H9 (cell line): Measurements from ENCODE around the gene MYL9. TPM values are rescaled to one million over a fixed set of nuclear protein-coding genes. Genes with fewer than 3 reads are reported as not detected.

Experiments
- DNase-seq: peaks from one replicate; pipeline ENCODE4 v3.0.0-alpha.2; 2017
- H2AFZ ChIP-seq: one replicate; pipeline ENCODE4 v1.6.1; 2013; ENCODE audit warnings: mild to moderate bottlenecking, low read length, control low read depth, moderate library complexity
- H2AK5ac ChIP-seq: 2 replicates; pipeline ENCODE4 v1.6.1; 2013; ENCODE audit warnings: low read length, control low read depth, mixed read lengths; ENCODE audit not compliant: insufficient read length
- H2BK120ac ChIP-seq: one replicate; pipeline ENCODE4 v1.6.1; 2013; ENCODE audit warnings: low read depth, mild to moderate bottlenecking, low read length, control low read depth, inconsistent platforms; ENCODE audit not compliant: poor library complexity, severe bottlenecking
- H2BK12ac ChIP-seq: 2 replicates; pipeline ENCODE4 v1.6.1; 2013; ENCODE audit warnings: low read length, control low read depth, mixed read lengths, low read depth; ENCODE audit not compliant: insufficient read length
- H2BK15ac ChIP-seq: 2 replicates; pipeline ENCODE4 v1.6.1; 2013; ENCODE audit warnings: low read depth, low read length, control low read depth
- H2BK20ac ChIP-seq: one replicate; pipeline ENCODE4 v1.6.1; 2013; ENCODE audit warnings: low read depth, mild to moderate bottlenecking, low read length, control low read depth, inconsistent platforms; ENCODE audit not compliant: poor library complexity, severe bottlenecking
- H2BK5ac ChIP-seq: 2 replicates; pipeline ENCODE4 v1.6.1; 2013; ENCODE audit warnings: low read length, control low read depth, mixed read lengths; ENCODE audit not compliant: insufficient read length
- H3K14ac ChIP-seq: 2 replicates; pipeline ENCODE4 v1.6.1; 2013; ENCODE audit warnings: low read length, control low read depth; ENCODE audit not compliant: insufficient read depth
- H3K18ac ChIP-seq: 2 replicates; pipeline ENCODE4 v1.6.1; 2013; ENCODE audit warnings: low read depth, mild to moderate bottlenecking, mixed read lengths, low read length, control low read depth; ENCODE audit not compliant: insufficient read length
- H3K23ac ChIP-seq: 2 replicates; pipeline ENCODE4 v1.6.1; 2013; ENCODE audit warnings: low read length, control low read depth, mixed read lengths, low read depth; ENCODE audit not compliant: insufficient read length
- H3K23me2 ChIP-seq: 2 replicates; pipeline ENCODE4 v1.6.1; 2013; ENCODE audit warnings: low read depth, mild to moderate bottlenecking, mixed read lengths, low read length, control low read depth; ENCODE audit not compliant: insufficient read length, poor library complexity, severe bottlenecking
- H3K27ac ChIP-seq: 2 replicates; pipeline ENCODE4 v1.5.1; 2013; ENCODE audit warnings: low read length, control low read depth, mixed read lengths, low read depth; ENCODE audit not compliant: insufficient read length
- H3K27me3 ChIP-seq: 2 replicates; pipeline ENCODE4 v1.6.1; 2013; ENCODE audit warnings: low read length, control low read depth, inconsistent platforms; ENCODE audit not compliant: insufficient read depth
- H3K4ac ChIP-seq: 2 replicates; pipeline ENCODE4 v1.6.1; 2013; ENCODE audit warnings: low read depth, mild to moderate bottlenecking, control low read depth, inconsistent platforms, low read length, moderate library complexity
- H3K4me1 ChIP-seq: 2 replicates; pipeline ENCODE4 v1.6.1; 2013; ENCODE audit warnings: low read length, control low read depth, inconsistent platforms; ENCODE audit not compliant: insufficient read depth
- H3K4me2 ChIP-seq: 2 replicates; pipeline ENCODE4 v1.6.1; 2013; ENCODE audit warnings: low read length, control low read depth, mixed read lengths; ENCODE audit not compliant: insufficient read length, insufficient read depth
- H3K56ac ChIP-seq: 2 replicates; pipeline ENCODE4 v1.6.1; 2013; ENCODE audit warnings: low read depth, mild to moderate bottlenecking, mixed read lengths, low read length, control low read depth; ENCODE audit not compliant: insufficient read length
- H3K79me1 ChIP-seq: 2 replicates; pipeline ENCODE4 v1.6.1; 2013; ENCODE audit warnings: low read depth, mild to moderate bottlenecking, moderate library complexity, low read length, control low read depth, inconsistent platforms; ENCODE audit not compliant: insufficient read depth, poor library complexity, severe bottlenecking
- H3K79me2 ChIP-seq: 2 replicates; pipeline ENCODE4 v1.6.1; 2013; ENCODE audit warnings: low read length, control low read depth, inconsistent platforms; ENCODE audit not compliant: insufficient read depth
- H3K9ac ChIP-seq: 2 replicates; pipeline ENCODE4 v1.6.1; 2013; ENCODE audit warnings: low read length, control low read depth, mixed read lengths; ENCODE audit not compliant: insufficient read length; ENCODE audit errors: extremely low read depth
- H3K9me3 ChIP-seq: one replicate; pipeline ENCODE4 v1.6.1; 2013; ENCODE audit warnings: low read depth, low read length, inconsistent platforms; ENCODE audit not compliant: control insufficient read depth
- H3T11ph ChIP-seq: one replicate; pipeline ENCODE4 v1.6.1; 2013; ENCODE audit warnings: mild to moderate bottlenecking, low read length, control low read depth, inconsistent platforms
- H4K20me1 ChIP-seq: one replicate; pipeline ENCODE4 v1.6.1; 2013; ENCODE audit not compliant: control insufficient read depth, insufficient read length, insufficient read depth
- H4K5ac ChIP-seq: 2 replicates; pipeline ENCODE4 v1.6.1; 2013; ENCODE audit warnings: low read depth, mild to moderate bottlenecking, mixed read lengths, low read length, control low read depth; ENCODE audit not compliant: insufficient read length
- H4K8ac ChIP-seq: replicated peaks from 2 replicates; pipeline ENCODE4 v1.6.1; 2013; ENCODE audit warnings: low read length, control low read depth, mixed read lengths, low read depth; ENCODE audit not compliant: insufficient read length
- H4K91ac ChIP-seq: 2 replicates; pipeline ENCODE4 v1.6.1; 2013; ENCODE audit warnings: low read depth, mild to moderate bottlenecking, moderate library complexity, mixed read lengths, low read length, control low read depth; ENCODE audit not compliant: insufficient read length
- H3K27ac Mint-ChIP-seq, 3 experiments: 2 replicates in 2 of 3; 3 replicates in 1 of 3; pipeline ENCODE4 v1.8.0; 2020 to 2021; ENCODE audit warnings: mixed read lengths in 3 of 3, mild to moderate bottlenecking in 1 of 3, moderate library complexity in 1 of 3
- H3K27me3 Mint-ChIP-seq: 2 replicates; pipeline ENCODE4 v1.8.0; 2021; ENCODE audit warnings: low read depth, mild to moderate bottlenecking, moderate library complexity, mixed read lengths
- H3K36me3 Mint-ChIP-seq, 3 experiments: 2 replicates in 2 of 3; 3 replicates in 1 of 3; pipeline ENCODE4 v1.8.0; 2020 to 2021; ENCODE audit warnings: low read depth in 3 of 3, mixed read lengths in 3 of 3; ENCODE audit not compliant: insufficient read depth in 1 of 3
- H3K4me1 Mint-ChIP-seq, 2 experiments: 2 replicates each; pipeline ENCODE4 v1.8.0; 2020; ENCODE audit warnings: mixed read lengths in 2 of 2
- H3K4me3 Mint-ChIP-seq, 2 experiments: 2 replicates in 1 of 2; 3 replicates in 1 of 2; pipeline ENCODE4 v1.8.0; 2020 to 2021; ENCODE audit warnings: mild to moderate bottlenecking in 2 of 2, mixed read lengths in 2 of 2, moderate library complexity in 1 of 2
- H3K9me3 Mint-ChIP-seq, 2 experiments: 2 replicates in 1 of 2; 3 replicates in 1 of 2; pipeline ENCODE4 v1.8.0; 2020; ENCODE audit warnings: mild to moderate bottlenecking in 2 of 2, mixed read lengths in 2 of 2, moderate library complexity in 1 of 2
- CTCF ChIP-seq: fragments of 200-600 bp; sonication (generic); conservative IDR thresholded peaks from 3 replicates; pipeline ENCODE4 v1.8.0; 2021; ENCODE audit warnings: antibody characterized with exemption, mild to moderate bottlenecking
- WGBS: extraction: QIAGEN DNeasy Blood & Tissue Kit; methylation state at CpG from one replicate; pipeline ENCODE4 v1.1.7; 2013; ENCODE audit warnings: missing lambda C conversion rate, low lambda C conversion rate, mixed read lengths; ENCODE audit not compliant: insufficient read length; ENCODE audit errors: extremely low coverage; 5-methylcytosine and 5-hydroxymethylcytosine counted together
- total RNA-seq: library from RNA; stranded (reverse); gene quantifications from 2 replicates; pipeline ENCODE4 v1.2.1, GENCODE V29; 2021

MYL9 gene
- total RNA-seq, 1 experiment from 2014 or later: 218 TPM

DNA sequence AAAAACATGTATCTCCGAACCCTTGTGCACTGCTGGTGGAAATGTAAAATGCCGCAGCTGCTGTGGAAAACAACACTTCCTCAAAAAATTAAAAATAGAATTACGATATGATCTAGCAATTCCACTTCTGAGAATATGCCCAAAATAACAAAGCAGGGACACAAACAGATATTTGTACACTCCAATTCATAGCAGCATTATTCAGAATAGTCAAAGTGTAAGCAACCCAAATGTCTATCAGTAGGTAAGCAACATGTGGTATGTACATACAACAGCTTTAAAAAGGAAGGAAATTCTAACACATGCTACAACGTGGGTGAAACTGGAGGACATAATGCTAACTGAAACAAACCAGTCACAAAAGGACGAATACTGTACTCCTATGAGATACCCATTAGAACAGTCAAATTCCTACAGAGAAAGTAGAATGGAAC lies 58.6 kb downstream of the MYL9 start:
- H3K4me2 ChIP-seq: no peak overlapping the region
- Mint-ChIP-seq H3K4me1 (peaks cover 21 to 25% of the 10 kb centered on the region in 2 experiments), H3K9me3 (no peaks in the 10 kb centered on the region), H3K27ac (no peak overlapping the region), H3K27me3 (peaks cover 4% of the 10 kb centered on the region), H3K36me3 (peaks cover 0 to 4% (median 0%) of the 10 kb centered on the region in 3 experiments; a peak in 2 of 7 replicates), H3K4me3 (no peak overlapping the region)
- no peak overlapping the region for H3K23ac ChIP-seq
- no peak for TF ChIP-seq CTCF
- H4K20me1 ChIP-seq: no peaks in the 10 kb centered on the region
- no peaks in the 10 kb centered on the region for H3K79me2 ChIP-seq
- no peak overlapping the region for H4K8ac ChIP-seq
- H3K56ac ChIP-seq: no peak overlapping the region
- H3K27ac ChIP-seq: no peak overlapping the region
- no peak overlapping the region for H4K5ac ChIP-seq
- H2BK20ac ChIP-seq: no peak overlapping the region
- no CpG with 5 or more reads among the region's 5 CpGs for WGBS
- no peaks in the 10 kb centered on the region for H3K23me2 ChIP-seq
- H3K9ac ChIP-seq: no peak overlapping the region
- no peaks in the 10 kb centered on the region for H3K27me3 ChIP-seq
- DNase-seq: no peak
- H3K14ac ChIP-seq: no peak overlapping the region
- H2AK5ac ChIP-seq: no peak overlapping the region
- no peak overlapping the region for H2BK15ac ChIP-seq
- H2BK120ac ChIP-seq: no peak overlapping the region
- H3K18ac ChIP-seq: no peak overlapping the region
- no peak overlapping the region for H3K4ac ChIP-seq
- peaks cover 3% of the 10 kb centered on the region; the same call in 1 of the 2 replicates for H3K4me1 ChIP-seq
- H2AFZ ChIP-seq: no peak overlapping the region
- no peak overlapping the region for H2BK12ac ChIP-seq
- no peak overlapping the region for H4K91ac ChIP-seq
- H3K9me3 ChIP-seq: no peaks in the 10 kb centered on the region
- H3T11ph ChIP-seq: no peak overlapping the region
- no peak overlapping the region for H2BK5ac ChIP-seq
- H3K79me1 ChIP-seq: no peaks in the 10 kb centered on the region

Other genes with a start within 250 kb of the MYL9 start
- 48.0 and 54.6 TPM in 2 replicates for gene DLGAP4, start 235.2 kb upstream of the MYL9 start, total RNA-seq
- 81.7 and 94.6 TPM in 2 replicates for gene TGIF2, start 32.1 kb downstream of the MYL9 start, total RNA-seq
- 96.5 and 111 TPM in 2 replicates for gene RAB5IF, start 64.3 kb downstream of the MYL9 start, total RNA-seq
- 0.13 and 0.20 TPM in 2 replicates for gene SLA2, start 104.7 kb downstream of the MYL9 start, total RNA-seq
- 22.4 and 23.6 TPM in 2 replicates for gene NDRG3, start 204.6 kb downstream of the MYL9 start, total RNA-seq
- gene DSN1, start 232.2 kb downstream of the MYL9 start, total RNA-seq: 20.6 and 22.8 TPM in 2 replicates